Endothelial cell of umbilical vein (primary cell): Measurements from ENCODE around the gene TGFBR2. TPM values are rescaled to one million over a fixed set of nuclear protein-coding genes. Genes with fewer than 3 reads are reported as not detected.

ENCODE experiments used
- BruUV-seq: library from RNA; stranded (reverse); fragments of 400-500 nt; replicated peaks from 2 replicates; lab custom pipeline; 2021; lab: Mats Ljungman, UMichigan
- CTCF ChIA-PET: fragments of 300-600, 350-600 bp; sonication (Branson Sonifier 250); formaldehyde crosslinking; loops from one replicate; lab custom pipeline; 2021; ENCODE audit warnings: antibody characterized with exemption, inconsistent platforms; lab: Charles Lee
- POLR2A ChIA-PET: fragments of 300-600, 350-600 bp; sonication (Branson Sonifier 250); formaldehyde crosslinking; loops from one replicate; lab custom pipeline; 2021; ENCODE audit warnings: antibody characterized with exemption, inconsistent platforms; lab: Charles Lee
- DNase-seq: peaks from one replicate; pipeline ENCODE4 v3.0.0-alpha.2; 2011; ENCODE audit warnings: low read depth, low spot score
- FAIRE-seq: peaks from 2 replicates; lab custom pipeline; 2011; peaks lifted over from hg19 to GRCh38; lab: Jason Lieb, UNC
- H2AFZ ChIP-seq: 2 replicates; pipeline ENCODE4 v1.6.0; 2012; ENCODE audit warnings: low read depth, low read length, control low read depth, inconsistent platforms
- H3K27ac ChIP-seq: 2 replicates; pipeline ENCODE4 v1.5.1; 2011; ENCODE audit warnings: low read depth, mild to moderate bottlenecking, control low read depth, low read length, moderate library complexity; ENCODE audit not compliant: insufficient read depth
- H3K27me3 ChIP-seq, 2 experiments: 2 replicates each; pipeline versions ENCODE4 v1.6.0 to v1.6.1; 2011; ENCODE audit warnings: low read length in 2 of 2, mixed read lengths in 1 of 2; ENCODE audit not compliant: control insufficient read depth in 2 of 2, insufficient read depth in 2 of 2
- H3K36me3 ChIP-seq, 2 experiments: 2 replicates in 1 of 2; 3 replicates in 1 of 2; pipeline ENCODE4 v1.5.1; 2011; ENCODE audit warnings: low read length in 2 of 2, mild to moderate bottlenecking in 1 of 2, moderate library complexity in 1 of 2; ENCODE audit not compliant: control insufficient read depth in 2 of 2, insufficient read depth in 2 of 2; ENCODE audit errors: extremely low read depth in 1 of 2
- H3K4me1 ChIP-seq: 3 replicates; pipeline ENCODE4 v1.5.1; 2011; ENCODE audit warnings: mild to moderate bottlenecking, low read length; ENCODE audit not compliant: control insufficient read depth, insufficient read depth; ENCODE audit errors: extremely low read depth
- H3K4me2 ChIP-seq: 2 replicates; pipeline ENCODE4 v1.6.1; 2011; ENCODE audit warnings: low read length, control low read depth, mixed read lengths; ENCODE audit not compliant: insufficient read depth
- H3K4me3 ChIP-seq, 3 experiments: fragments of 200-600 bp in 1 of 3; sonication (generic), shearing (Covaris generic) in 1 of 3; replicated peaks in 1 of 3; 2 replicates each; pipeline ENCODE4 v1.5.1; 2011 to 2016; ENCODE audit warnings: control low read depth in 3 of 3, low read length in 3 of 3, mild to moderate bottlenecking in 2 of 3, inconsistent platforms in 1 of 3, low read depth in 1 of 3, moderate library complexity in 1 of 3; ENCODE audit not compliant: insufficient read depth in 1 of 3
- H3K79me2 ChIP-seq: 2 replicates; pipeline ENCODE4 v1.6.0; 2012; ENCODE audit warnings: low read length, inconsistent platforms; ENCODE audit not compliant: control insufficient read depth, insufficient read depth
- H3K9ac ChIP-seq: replicated peaks from 2 replicates; pipeline ENCODE3; 2011; ENCODE audit warnings: low read length, control low read depth; ENCODE audit not compliant: insufficient read depth; ENCODE audit errors: extremely low read depth
- H3K9me1 ChIP-seq: replicated peaks from 3 replicates; pipeline ENCODE4 v1.6.0; 2011; ENCODE audit warnings: mild to moderate bottlenecking, low read length; ENCODE audit not compliant: control insufficient read depth, insufficient read depth; ENCODE audit errors: extremely low read depth
- H3K9me3 ChIP-seq: replicated peaks from 2 replicates; pipeline ENCODE4 v1.5.1; 2012; ENCODE audit warnings: low read length, inconsistent platforms; ENCODE audit not compliant: control insufficient read depth, insufficient read depth
- H4K20me1 ChIP-seq: replicated peaks from 2 replicates; pipeline ENCODE3; 2011; ENCODE audit warnings: mild to moderate bottlenecking, low read length; ENCODE audit not compliant: control insufficient read depth, insufficient read depth; ENCODE audit errors: extremely low read depth
- EZH2 ChIP-seq: IDR thresholded peaks from 2 replicates; pipeline ENCODE4 v1.6.1; 2012; ENCODE audit warnings: borderline replicate concordance, low read depth, mild to moderate bottlenecking, moderate library complexity, low read length, inconsistent platforms; ENCODE audit not compliant: severe bottlenecking
- GATA2 ChIP-seq: IDR thresholded peaks from 2 replicates; pipeline ENCODE4 v1.7.0; 2011; ENCODE audit warnings: low read depth, mild to moderate bottlenecking, moderate library complexity, mixed read lengths, low read length; ENCODE audit not compliant: insufficient read length, insufficient read depth
- POLR2A ChIP-seq: IDR thresholded peaks from 2 replicates; pipeline ENCODE4 v1.6.1; 2012; ENCODE audit warnings: low read depth, mild to moderate bottlenecking, control low read depth, low read length
- POLR2AphosphoS5 ChIP-seq: IDR thresholded peaks from 2 replicates; pipeline ENCODE4 v1.6.1; 2012; ENCODE audit warnings: low read depth, mild to moderate bottlenecking, control low read depth, low read length, moderate library complexity; ENCODE audit not compliant: insufficient read depth
- dilution Hi-C: fragments of 300-500 bp; cut with MboI; formaldehyde crosslinking; loops from one replicate; pipeline ENCODE4 v1.15.0; 2019; ENCODE audit warnings: low sequenced_read_pairs; ENCODE audit not compliant: extremely low pct_ligation_motif_present
- intact Hi-C: fragments of 100-400 bp; cut with micrococcal nuclease; formaldehyde crosslinking; loops from one replicate; pipeline ENCODE4 v1.10.0; 2022
- polyA plus RNA-seq, 4 experiments: library from polyadenylated mRNA; depleted of rRNA in 3 of 4; stranded (reverse) in 3 of 4; unstranded in 1 of 4; fragments of >200 nt; gene quantifications; 2 replicates each; pipeline versions ENCODE4 v1.2.1 to v1.2.3, GENCODE V29; 2011 to 2012; ENCODE audit warnings: missing spikeins in 1 of 4
- total RNA-seq: library from RNA; stranded (reverse); gene quantifications from 2 replicates; pipeline ENCODE4 v1.2.3, GENCODE V29; 2021
- TF ChIP-seq, protein P1 (sequence below): IDR thresholded peaks from 2 replicates; pipeline ENCODE4 v1.6.1; 2011; ENCODE audit not compliant: insufficient read depth, insufficient read length
- TF ChIP-seq, protein P2 (sequence below), 2 donors: IDR thresholded peaks; 1 replicate in 1 of 2; 2 replicates in 1 of 2; pipeline ENCODE4 v1.5.1; 2011; ENCODE audit warnings: low read length in 2 of 2, mild to moderate bottlenecking in 2 of 2, moderate library complexity in 2 of 2, control low read depth in 1 of 2, inconsistent platforms in 1 of 2, low read depth in 1 of 2; ENCODE audit not compliant: insufficient read depth in 1 of 2; ENCODE audit errors: extremely low read depth in 1 of 2

TGFBR2 gene
- total and polyA plus RNA-seq, 2 donors (not counting 3 experiments of a cell fraction or from before 2014, with no cell fraction given), result 227 to 250 TPM

DNA sequence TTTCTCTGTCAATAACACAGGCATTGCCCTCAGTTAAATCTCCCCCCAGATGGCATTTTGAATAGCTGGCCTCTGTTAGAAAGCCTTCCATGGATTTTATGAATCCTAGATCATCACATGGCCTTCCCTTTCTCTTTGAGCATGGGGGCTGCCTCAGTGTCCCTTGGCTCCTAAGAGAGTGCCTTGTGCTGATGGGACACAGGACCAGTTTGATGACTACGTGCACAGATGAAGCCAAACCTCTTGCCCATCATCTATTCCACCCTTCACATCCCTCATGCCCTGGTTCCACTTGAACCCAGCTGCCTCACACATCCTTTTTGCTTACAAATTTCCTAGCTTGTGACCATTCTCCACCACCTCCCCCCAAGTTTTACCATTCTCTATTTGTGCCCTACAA is 12.9 kb downstream of the TGFBR2 start:
- ChIA-PET CTCF (no interaction called here), POLR2A (no interaction called here)
- no peak overlapping the region for H2AFZ ChIP-seq
- no peaks in the 10 kb centered on the region for H3K9me3 ChIP-seq
- H3K4me1 ChIP-seq, result peaks cover 77% of the 10 kb centered on the region
- intact Hi-C loops (no loop called here), dilution Hi-C loops (loop anchor here (25.0 kb wide), 1 partner anchor 282 kb away; no protein-coding TSS in a partner anchor)
- H3K36me3 ChIP-seq, result peaks cover 5 to 10% of the 10 kb centered on the region in 2 experiments
- BruUV-seq, result no TSS peak
- H4K20me1 ChIP-seq, result peaks cover 12% of the 10 kb centered on the region
- no peak overlapping the region for H3K27ac ChIP-seq
- no peak for DNase-seq
- H3K4me2 ChIP-seq, result no peak overlapping the region
- H3K4me3 ChIP-seq, result no peak overlapping the region
- no peaks in the 10 kb centered on the region for H3K9me1 ChIP-seq
- TF ChIP-seq POLR2A (no peak), EZH2 (no peak), POLR2AphosphoS5 (no peak), GATA2 (no peak)
- TF ChIP-seq, protein P1, sequence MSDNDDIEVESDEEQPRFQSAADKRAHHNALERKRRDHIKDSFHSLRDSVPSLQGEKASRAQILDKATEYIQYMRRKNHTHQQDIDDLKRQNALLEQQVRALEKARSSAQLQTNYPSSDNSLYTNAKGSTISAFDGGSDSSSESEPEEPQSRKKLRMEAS, result no peak
- TF ChIP-seq, protein P2, sequence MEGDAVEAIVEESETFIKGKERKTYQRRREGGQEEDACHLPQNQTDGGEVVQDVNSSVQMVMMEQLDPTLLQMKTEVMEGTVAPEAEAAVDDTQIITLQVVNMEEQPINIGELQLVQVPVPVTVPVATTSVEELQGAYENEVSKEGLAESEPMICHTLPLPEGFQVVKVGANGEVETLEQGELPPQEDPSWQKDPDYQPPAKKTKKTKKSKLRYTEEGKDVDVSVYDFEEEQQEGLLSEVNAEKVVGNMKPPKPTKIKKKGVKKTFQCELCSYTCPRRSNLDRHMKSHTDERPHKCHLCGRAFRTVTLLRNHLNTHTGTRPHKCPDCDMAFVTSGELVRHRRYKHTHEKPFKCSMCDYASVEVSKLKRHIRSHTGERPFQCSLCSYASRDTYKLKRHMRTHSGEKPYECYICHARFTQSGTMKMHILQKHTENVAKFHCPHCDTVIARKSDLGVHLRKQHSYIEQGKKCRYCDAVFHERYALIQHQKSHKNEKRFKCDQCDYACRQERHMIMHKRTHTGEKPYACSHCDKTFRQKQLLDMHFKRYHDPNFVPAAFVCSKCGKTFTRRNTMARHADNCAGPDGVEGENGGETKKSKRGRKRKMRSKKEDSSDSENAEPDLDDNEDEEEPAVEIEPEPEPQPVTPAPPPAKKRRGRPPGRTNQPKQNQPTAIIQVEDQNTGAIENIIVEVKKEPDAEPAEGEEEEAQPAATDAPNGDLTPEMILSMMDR (IDR thresholded peaks at IDR 0.05; ENCODE audit: extremely low read depth in 1 of 2, insufficient read depth in 1 of 2, low read depth in 1 of 2, low read length in 2 of 2), result no peak
- H3K79me2 ChIP-seq, result peaks cover 98% of the 10 kb centered on the region
- FAIRE-seq, result no peak
- no peaks in the 10 kb centered on the region for H3K27me3 ChIP-seq
- no peak overlapping the region for H3K9ac ChIP-seq
